Putamen (tissue), 1 donor: Measurements from ENCODE around the gene ADTRP.
"Not testable (repeated sequence)": the region's sequence is repeated elsewhere in the genome, so short reads cannot be mapped to it uniquely, and the experiment has no call there.

Experiments
- DNase-seq: peaks from one replicate; pipeline ENCODE4 v3.0.0-alpha.2; 2016; ENCODE audit warnings: low spot score

The ADTRP gene

DNA sequence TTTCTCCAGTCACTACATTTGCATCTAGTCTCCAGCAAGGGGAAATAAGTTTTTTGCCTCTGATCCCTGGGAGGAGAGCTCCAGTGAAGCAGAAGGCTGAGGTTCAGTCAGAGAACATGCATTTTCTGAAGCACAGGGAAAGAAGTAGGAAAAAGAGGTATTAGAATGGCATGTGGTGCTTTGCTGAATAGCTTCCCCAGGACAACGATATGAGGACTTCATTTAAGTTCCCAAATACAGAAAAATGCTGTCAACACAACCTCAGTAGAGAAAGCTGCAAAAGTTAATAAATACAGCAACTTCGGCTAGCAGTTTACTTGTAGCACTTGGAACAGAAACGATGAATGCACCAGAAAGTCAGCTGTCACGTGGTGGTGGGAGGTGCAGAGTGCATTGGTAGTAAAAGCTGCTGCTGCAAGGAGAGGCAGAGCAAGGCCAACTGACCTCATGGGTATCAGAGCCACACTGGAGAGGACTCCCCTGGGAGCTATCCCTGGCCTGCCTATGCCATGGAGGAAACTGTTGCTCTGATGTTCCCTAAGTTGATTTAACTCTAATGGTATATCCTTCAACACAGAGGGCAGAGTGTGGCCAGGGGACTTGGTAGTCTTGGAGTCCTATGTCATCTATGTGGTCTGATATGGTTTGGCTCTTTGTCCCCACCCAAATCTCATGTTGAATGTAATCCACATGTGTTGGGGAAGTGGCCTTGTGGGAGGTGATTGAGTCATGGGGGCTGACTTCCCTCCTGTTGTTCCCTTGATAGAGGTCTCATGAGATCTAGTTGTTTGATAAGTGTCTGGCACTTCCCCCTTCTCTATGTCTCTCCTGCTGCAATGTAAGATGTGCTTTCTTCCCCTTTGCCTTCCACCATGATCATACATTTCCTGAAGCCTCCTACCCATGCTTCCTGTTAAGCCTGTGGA is 85.9 kb downstream of the ADTRP start:
- no peak for DNase-seq

DNA sequence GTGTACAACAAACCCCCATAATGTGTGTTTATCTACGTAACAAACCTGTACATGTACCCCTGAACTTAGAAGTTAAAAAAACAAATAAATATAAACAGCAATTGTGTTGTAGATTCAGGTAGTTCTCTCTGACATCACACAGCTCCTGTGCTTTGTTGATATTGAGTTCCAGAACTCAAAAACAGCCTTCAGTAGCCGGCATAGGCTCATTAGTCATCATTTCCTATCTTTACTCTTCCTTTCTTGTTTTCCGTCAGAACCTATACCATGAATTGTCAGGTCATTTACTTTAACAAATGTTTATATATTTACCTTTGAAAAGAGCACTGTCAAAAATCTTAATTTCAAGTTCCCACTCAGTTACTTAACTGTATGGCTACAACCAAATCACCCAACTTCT is 88.8 kb downstream of the ADTRP start:
- no peak for DNase-seq

DNA sequence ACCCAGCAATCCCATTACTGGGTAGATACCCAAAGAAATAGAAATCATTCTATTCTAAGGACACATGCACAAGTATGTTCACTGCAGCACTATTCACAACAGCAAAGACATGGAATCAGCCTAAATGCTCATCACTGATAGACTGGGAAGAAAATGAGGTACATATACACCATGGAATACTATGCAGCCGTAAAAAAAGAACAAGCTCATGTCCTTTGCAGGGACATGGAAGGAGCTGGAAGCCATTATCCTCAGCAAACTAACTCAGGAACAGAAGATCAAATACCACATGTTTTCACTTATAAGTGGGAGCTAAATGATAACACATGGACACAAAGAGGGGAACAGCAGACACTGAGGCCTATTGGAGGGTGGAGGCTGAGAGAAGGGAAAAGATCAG is 89.2 kb downstream of the ADTRP start:
- not testable (repeated sequence) for DNase-seq

DNA sequence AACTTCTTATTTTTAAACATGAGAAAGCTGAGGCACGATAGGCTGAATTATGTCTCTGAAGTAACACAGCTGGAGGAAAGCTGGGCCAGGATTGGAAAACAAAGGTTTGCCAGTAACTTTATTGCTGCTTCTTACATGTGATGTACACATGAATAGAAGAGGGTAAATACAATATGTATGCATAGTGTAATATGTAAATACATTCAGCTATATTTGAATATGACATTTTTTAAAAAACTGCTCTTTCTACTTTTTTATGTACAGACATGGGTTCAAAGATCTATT is 90.2 kb downstream of the ADTRP start:
- no peak for DNase-seq

DNA sequence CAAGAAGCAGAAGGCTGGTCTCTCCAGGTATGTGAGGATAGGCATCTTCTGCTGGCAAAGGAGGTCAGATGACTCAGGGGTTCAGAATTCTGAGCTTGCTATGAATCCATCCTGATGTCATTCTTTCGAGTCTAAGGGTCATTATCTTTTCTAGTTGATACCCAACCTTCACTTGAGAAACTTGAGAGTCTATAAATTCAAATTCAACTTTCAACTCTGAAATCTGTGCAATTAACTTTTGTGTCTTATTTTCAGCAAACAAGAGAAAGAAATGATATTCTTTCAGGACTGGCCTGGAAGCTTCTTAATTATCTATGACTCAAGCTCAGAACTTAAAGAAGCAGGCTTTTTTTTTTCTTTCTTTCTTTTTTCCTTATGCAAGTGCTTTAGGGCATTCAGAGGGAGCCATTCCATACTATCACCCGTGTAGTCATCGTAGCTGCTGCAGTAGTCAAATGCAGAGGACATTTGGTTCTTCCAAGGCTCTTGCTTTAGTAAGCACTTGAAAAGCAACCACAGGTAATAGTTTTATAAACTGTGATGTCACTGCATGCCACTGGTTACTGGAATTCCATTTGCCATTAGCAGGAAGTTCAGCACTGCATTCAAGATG is 93.0 kb downstream of the ADTRP start:
- no peak for DNase-seq

DNA sequence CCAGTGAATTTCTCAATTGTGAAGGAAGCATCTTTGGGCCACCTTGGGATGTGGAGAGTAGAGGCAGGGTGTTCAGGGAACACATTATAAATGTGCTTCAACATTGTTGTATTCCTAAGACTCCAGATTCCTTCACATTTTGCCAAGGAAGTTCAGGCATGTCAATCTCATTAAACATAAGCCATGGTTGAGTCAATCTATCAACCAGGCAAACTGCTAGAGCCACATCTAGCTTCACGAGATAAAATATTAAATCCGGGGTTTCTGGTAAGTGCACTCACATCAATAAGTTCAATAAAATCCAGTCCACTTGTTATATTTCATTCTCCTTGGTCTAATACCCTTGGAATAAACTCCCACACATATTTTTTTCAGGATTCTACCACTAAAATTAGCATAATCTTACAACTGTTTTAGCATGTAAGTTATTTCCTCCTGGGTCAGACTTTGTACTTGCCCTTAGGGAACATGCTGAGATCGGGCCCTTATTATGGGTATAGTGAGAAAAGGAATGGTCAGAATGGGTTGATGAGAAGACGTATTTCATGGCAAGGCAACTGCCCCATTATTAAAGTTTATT is 93.6 kb downstream of the ADTRP start:
- no peak for DNase-seq

DNA sequence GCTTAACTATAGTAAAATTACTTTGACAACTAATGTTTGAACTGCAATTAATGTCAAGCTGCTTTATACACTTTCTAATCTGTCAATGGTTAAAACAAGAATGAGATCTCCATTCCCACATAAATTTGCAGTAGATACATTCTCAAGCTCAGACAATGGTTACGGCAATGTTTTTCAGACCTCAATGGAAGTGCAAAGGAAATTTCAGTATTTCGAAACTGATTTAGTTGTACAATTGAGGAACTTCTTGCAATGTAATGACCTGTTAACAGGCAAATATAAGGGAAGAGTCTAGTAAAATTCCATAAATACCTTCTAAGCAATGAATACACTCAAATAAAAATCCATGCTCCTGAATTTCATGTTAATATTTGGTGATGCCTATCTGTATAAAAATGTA is 94.7 kb downstream of the ADTRP start:
- no peak for DNase-seq

DNA sequence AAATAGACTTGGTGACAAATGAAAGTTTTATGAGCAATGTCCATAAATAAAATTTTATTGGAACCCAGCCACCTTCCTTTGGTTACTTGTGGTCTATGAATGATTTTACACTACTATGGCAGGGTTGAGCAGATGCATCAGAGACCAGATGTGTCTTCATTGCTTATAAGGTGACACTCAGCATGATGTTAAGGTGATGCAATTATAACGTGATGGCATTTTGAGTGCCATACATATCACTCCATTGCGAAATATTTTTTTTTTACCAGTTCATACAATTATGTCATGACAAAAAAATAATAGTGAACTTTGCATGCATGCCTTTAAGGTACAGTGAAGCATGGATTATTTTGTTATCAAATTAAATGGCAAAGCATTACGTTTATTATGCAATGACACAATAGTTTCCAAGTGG is 96.0 kb downstream of the ADTRP start:
- no peak for DNase-seq

DNA sequence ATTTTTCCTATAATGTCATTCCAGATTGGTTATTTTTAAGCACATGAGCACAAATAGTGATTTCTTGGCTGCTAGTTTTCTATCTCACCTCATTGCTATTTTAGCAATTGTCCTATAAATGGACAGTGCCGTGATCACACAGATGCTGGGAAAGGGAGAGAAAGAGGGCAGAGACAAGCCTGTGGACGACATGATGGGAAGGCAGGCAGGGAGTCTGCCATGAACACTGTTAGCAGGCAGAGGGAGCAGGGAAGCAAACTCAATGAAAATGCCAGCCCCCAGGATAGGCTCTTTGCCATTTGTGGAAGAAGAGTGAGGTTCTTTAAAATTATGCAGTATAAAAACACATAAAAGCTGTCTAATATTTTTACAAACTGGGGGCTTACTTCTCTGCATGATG is 96.8 kb downstream of the ADTRP start:
- no peak for DNase-seq

DNA sequence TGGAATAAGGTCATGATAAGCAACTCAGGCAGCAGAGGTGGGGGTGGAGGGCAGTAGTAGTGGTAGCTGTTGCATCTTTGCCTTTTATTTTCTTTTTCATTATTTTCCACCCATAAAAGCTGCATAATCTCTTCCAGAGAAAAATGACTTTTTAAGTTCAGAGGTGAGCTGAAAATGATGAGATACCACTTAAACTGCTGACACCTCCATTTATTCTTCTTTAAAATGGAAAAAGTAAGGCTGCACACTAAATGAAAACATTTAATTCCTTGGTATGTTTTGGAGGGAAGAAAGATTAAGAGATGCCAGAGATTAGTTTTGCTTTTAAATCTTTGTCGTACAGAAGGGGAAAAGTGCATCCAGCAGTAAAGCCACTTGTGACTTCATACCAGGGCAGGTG is 97.2 kb downstream of the ADTRP start:
- DNase-seq = no peak

DNA sequence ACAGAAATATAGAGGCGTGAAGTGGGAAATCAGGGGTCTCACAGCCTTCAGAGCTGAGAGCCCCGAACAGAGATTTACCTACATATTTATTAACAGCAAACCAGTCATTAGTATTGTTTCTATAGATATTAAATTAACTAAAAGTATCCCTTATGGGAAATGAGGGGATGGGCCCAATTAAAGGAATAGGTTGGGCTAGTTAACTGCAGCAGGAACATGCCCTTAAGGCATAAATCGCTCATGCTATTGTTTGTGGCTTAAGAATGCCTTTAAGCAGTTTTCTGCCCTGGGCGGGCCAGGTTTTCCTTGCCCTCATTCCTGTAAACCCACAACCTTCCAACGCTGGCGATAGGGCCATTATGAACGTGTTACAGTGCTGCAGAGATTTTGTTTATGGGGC is 98.1 kb downstream of the ADTRP start:
- not testable (repeated sequence) for DNase-seq

DNA sequence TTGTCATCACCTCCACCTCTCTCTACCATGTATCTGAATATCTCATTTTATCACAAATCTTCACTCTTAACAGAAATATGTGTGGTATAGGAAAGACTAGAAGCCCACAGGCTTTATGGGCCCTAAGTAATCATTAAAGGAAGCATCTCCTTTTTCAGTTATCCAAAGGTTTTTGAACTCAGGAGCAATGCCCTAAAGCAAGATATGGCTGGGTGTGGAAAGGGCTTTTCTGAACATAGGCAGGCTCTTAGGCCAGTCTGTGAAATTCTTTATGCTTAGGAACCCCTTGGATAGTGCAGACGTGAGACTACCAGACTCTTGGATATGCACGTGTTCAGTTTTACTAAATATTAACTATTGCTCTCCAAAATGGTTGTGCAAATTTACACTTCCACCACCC is 99.5 kb downstream of the ADTRP start:
- no peak for DNase-seq

DNA sequence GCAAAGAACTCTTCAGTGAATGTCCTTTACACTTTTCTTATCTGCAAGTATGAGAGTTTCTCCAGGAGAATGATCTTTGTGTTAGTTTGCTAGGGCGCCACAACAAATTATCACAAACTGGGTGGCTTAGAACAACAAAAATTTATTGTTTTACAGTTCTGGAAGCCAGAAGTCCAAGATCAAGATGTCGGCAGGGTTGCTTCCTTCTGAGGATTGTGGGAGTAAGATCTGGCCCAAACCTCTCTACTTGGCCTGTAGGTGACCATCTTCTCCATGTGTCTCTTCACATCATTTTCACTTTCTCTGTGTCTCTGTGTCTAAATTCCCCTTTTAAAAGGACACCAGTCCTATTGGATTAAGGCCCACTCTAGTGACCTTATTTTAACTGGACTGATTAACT is 103.0 kb downstream of the ADTRP start:
- no peak for DNase-seq

DNA sequence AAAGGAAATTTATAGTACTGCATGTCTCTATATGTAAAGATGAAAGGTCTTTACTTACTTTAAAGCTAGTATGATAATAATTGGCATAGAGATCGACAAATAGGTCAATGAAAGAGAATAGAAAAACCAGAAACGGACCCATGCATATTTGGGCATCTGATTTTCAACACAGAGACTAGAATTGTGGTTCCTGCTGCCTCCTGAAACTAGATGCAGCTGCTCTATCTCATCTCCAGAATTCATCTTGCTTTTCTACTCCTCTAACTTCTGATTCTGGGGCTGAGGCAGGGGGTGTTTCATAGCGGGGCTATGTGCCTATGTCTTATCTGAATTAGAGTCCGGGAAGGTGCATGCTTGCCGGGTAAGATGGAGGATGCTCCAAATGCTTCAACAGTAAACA is 105.9 kb downstream of the ADTRP start:
- no peak for DNase-seq

DNA sequence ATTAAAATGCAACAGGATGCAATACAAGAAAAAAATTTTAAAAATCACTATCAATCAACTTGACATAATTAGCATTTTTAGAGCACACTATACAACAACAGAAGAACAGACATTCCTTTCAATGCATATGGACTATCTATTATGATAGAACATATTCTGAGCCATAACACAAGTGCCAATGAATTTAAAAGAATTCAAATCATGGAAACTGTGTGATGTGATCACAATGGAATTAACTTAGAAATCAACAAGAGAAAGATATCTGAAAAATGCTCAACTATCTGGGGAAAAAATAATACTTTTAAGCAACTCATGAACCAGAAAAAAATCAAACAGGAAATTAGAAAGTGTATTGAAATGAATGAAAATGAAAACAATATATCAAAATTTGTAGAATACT is 106.3 kb downstream of the ADTRP start:
- DNase-seq = no peak

DNA sequence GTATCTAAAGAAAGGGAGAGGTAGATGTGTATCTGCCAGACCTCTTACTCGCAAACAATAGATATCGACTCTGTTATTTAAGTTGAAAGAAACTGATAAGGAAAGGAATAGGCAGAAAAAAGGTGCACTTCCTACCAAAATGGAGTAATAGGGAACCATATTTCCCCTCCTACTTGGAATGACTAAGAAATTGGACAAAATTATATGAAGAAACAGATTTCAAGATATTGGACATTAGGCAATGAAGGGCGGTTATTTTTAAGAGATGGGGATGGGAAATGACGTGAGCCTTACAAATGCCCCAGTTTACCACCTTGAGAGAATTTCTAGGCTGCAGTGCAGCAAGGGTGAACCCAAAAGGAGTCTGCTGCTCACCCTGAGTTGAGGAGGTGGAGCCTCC is 108.9 kb downstream of the ADTRP start:
- DNase-seq = no peak

DNA sequence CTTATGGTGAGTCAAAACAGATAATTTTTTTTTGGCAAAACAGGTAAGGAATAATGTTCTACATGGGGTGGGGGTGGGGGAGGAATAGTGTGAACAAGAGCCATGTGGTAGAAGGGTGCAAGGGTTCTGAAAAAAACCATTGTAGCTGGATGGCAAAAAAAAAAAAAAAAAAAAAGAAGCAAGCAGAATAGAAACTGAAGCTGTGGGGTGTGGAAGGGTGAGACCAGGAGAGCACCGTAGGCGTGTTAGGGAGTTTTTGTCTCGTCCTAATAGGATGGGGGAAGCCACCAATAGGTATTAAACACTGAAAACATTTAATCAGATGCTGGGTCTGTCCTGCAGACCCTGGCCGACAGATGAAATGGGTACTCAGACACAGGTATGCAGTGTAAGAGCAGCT is 110.1 kb downstream of the ADTRP start:
- DNase-seq = no peak

DNA sequence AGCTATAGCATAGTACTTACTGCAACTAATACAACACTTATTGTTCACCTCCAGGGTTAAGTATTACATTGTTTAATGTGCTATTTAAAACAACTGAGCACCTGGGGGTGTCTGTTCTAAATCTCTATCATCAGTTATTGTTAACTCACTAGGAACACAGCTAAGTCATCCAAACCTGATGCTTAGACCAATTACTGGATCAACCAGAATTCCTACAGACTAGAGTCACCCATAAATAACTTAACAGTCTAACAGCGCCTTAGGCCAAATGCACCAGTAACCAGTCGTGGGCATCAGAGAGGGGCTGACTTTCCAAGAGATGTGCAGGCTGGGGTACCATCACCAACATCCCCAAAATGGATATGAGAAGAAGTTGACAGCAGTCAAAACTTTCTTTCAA is 110.7 kb downstream of the ADTRP start:
- no peak for DNase-seq

DNA sequence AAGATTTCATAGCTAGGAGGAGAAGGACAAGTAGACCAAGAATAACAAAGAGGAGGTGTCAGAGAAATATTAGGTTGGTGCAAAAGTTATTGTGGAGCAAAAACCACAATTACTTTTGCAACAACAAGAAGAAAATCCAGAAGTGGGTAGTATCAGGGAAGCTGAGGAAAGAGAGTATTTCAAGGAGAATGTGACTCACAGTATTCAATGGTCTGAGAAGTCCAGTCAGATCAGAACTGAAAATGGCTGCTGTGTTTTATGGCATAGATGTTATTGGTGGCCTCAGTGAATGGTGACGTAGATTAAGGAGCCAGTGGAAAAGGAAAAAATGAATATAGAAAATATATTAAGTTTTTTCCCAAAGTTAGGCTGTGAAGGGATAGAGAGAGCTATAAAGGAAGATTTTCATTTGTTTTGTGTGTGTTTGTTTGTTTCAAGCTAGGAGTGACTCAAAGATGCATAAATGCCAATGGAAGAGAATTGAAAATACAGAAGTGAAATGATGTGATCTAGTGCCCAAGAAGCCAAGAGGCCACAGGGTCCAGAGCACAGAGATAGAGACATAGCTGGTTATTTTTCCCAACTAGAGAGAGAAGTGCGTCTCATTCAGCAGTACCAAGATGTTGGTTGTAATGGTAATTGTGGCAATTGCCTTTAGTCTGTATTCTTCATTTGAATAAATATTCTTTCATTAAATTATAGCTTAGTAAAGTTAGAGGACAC is 112.8 kb downstream of the ADTRP start:
- DNase-seq = no peak
